ENCODE results near the gene QSOX2.

- TF ChIP-seq CTCF (IDR thresholded peaks at IDR 0.05) (no peak), POLR2A (IDR thresholded peaks at IDR 0.05) (no peak)
Measured at GRCh38 chr9:136264031-136264430, 18.4 kb upstream of the QSOX2 start.

Data from suprapubic skin (tissue), 3 donors.